K562 (cell line): ENCODE results near the gene ANKRD13C. TPM values are rescaled to one million over a fixed set of nuclear protein-coding genes. Genes with fewer than 3 reads are reported as not detected.

ENCODE experiments used
- ATAC-seq: fragments of 200-7000 bp; cut with Tn5 transposase; 3 replicates; pipeline ENCODE4 v1.9.1; 2020; ENCODE audit warnings: moderate library complexity
- BruUV-seq: library from RNA; stranded (reverse); fragments of 400-500 nt; replicated peaks from 2 replicates; lab custom pipeline; 2021; lab: Mats Ljungman, UMichigan
- CTCF ChIA-PET: fragments of 300-600 bp; formaldehyde crosslinking; extraction: SDS; loops from one replicate; lab custom pipeline; 2021; ENCODE audit warnings: low intra/inter-chr PET ratio; lab: Yijun Ruan, JAX
- POLR2A ChIA-PET: fragments of 300-600, 350-650 bp; sonication (Branson Sonifier 250); formaldehyde crosslinking; extraction: SDS; loops from one replicate; lab custom pipeline; 2021; ENCODE audit warnings: antibody characterized with exemption, inconsistent platforms; lab: Yijun Ruan, JAX
- DNase-seq, 4 experiments: peaks; one replicate each; pipeline versions ENCODE4 v3.0.0 to v3.0.0-alpha.2; 2011 to 2018; ENCODE audit warnings: low spot score in 3 of 4, mixed read lengths in 3 of 4; ENCODE audit errors: extremely low read depth in 1 of 4
- FAIRE-seq: peaks from 2 replicates; lab custom pipeline; 2011; peaks lifted over from hg19 to GRCh38; lab: Jason Lieb, UNC
- H2AFZ ChIP-seq: 2 replicates; pipeline ENCODE4 v1.6.0; 2011; ENCODE audit warnings: low read depth, low read length, control low read depth, inconsistent platforms
- H3K27ac ChIP-seq: fragments of 200-600 bp; 3 replicates; pipeline ENCODE4 v1.8.0; 2011; ENCODE audit warnings: low read depth, mild to moderate bottlenecking, control low read depth, inconsistent platforms, low read length, moderate library complexity, mixed read lengths; ENCODE audit errors: extremely low read depth
- H3K27me3 ChIP-seq, 2 experiments: fragments of 300-600 bp in 1 of 2; 2 replicates in 1 of 2; 3 replicates in 1 of 2; pipeline versions ENCODE4 v1.6.0 to v1.8.0; 2011; ENCODE audit warnings: inconsistent platforms in 2 of 2, low read length in 2 of 2, mild to moderate bottlenecking in 1 of 2, mixed read lengths in 1 of 2, moderate library complexity in 1 of 2; ENCODE audit not compliant: control insufficient read depth in 2 of 2, insufficient read depth in 2 of 2
- H3K36me3 ChIP-seq: fragments of 300-600 bp; 3 replicates; pipeline ENCODE4 v1.8.0; 2011; ENCODE audit warnings: mild to moderate bottlenecking, low read length, inconsistent platforms; ENCODE audit not compliant: control insufficient read depth, insufficient read depth
- H3K4me1 ChIP-seq, 2 experiments: fragments of 200-600 bp in 1 of 2; replicated peaks in 1 of 2; 2 replicates in 1 of 2; 3 replicates in 1 of 2; pipeline versions ENCODE4 v1.5.1 to v1.8.0; 2011; ENCODE audit warnings: inconsistent platforms in 2 of 2, low read length in 2 of 2, mild to moderate bottlenecking in 1 of 2, mixed read lengths in 1 of 2, moderate library complexity in 1 of 2; ENCODE audit not compliant: control insufficient read depth in 2 of 2, insufficient read depth in 2 of 2
- H3K4me2 ChIP-seq: 2 replicates; pipeline ENCODE4 v1.6.1; 2011; ENCODE audit warnings: low read length, control low read depth, inconsistent platforms, mixed read lengths; ENCODE audit not compliant: insufficient read depth
- H3K4me3 ChIP-seq: fragments of 200-600 bp; sonication (generic), shearing (Covaris generic); 2 replicates; pipeline ENCODE4 v1.5.1; 2016; ENCODE audit warnings: control low read depth, inconsistent platforms
- H3K79me2 ChIP-seq: fragments of 200-600 bp; 3 replicates; pipeline ENCODE4 v1.8.0; 2011; ENCODE audit warnings: low read length, inconsistent platforms; ENCODE audit not compliant: control insufficient read depth, insufficient read depth
- H3K9ac ChIP-seq, 2 experiments: 2 replicates each; pipeline versions ENCODE4 v1.6.0 to v1.6.1; 2011; ENCODE audit warnings: low read depth in 2 of 2, low read length in 2 of 2, control low read depth in 1 of 2, inconsistent platforms in 1 of 2, mild to moderate bottlenecking in 1 of 2, mixed read lengths in 1 of 2; ENCODE audit not compliant: insufficient read depth in 1 of 2
- H3K9me1 ChIP-seq: one replicate; pipeline ENCODE4 v1.6.0; 2011; ENCODE audit warnings: inconsistent platforms, mild to moderate bottlenecking, low read length, moderate library complexity; ENCODE audit not compliant: control insufficient read depth, insufficient read depth
- H3K9me3 ChIP-seq: replicated peaks from 2 replicates; pipeline ENCODE4 v1.5.1; 2011; ENCODE audit warnings: low read depth, low read length, inconsistent platforms; ENCODE audit not compliant: control insufficient read depth, insufficient read depth
- H4K20me1 ChIP-seq: replicated peaks from 2 replicates; pipeline ENCODE4 v1.6.1; 2011; ENCODE audit warnings: low read length, inconsistent platforms, mixed read lengths; ENCODE audit not compliant: control insufficient read depth, insufficient read depth
- FOXK2 ChIP-seq, 2 experiments: fragments of 450-650 bp; IDR thresholded peaks in 1 of 2; conservative IDR thresholded peaks in 1 of 2; 2 replicates each; pipeline ENCODE4 v1.6.1; 2016; ENCODE audit warnings: low read depth in 2 of 2, mild to moderate bottlenecking in 1 of 2
- GABPB1 ChIP-seq: sonication (generic); formaldehyde crosslinking; IDR thresholded peaks from 2 replicates; pipeline ENCODE4 v1.8.0; 2022; ENCODE audit warnings: mild to moderate bottlenecking, missing genetic modification reagents
- NEUROD1 ChIP-seq: fragments of 150-350 bp; IDR thresholded peaks from 2 replicates; pipeline ENCODE4 v1.6.1; 2014; ENCODE audit warnings: borderline replicate concordance, low read length, low read depth; ENCODE audit not compliant: partially characterized antibody
- NR1H2 ChIP-seq: sonication (generic); formaldehyde crosslinking; IDR thresholded peaks from 2 replicates; pipeline ENCODE4 v1.4.0; 2020; ENCODE audit warnings: mild to moderate bottlenecking, missing genetic modification reagents
- PTTG1 ChIP-seq: fragments of 450-650 bp; IDR thresholded peaks from 2 replicates; pipeline ENCODE4 v1.6.1; 2016; ENCODE audit warnings: low read depth, mild to moderate bottlenecking, missing genetic modification characterization, missing compliant biosample characterization
- RAD51 ChIP-seq: fragments of 450-650 bp; IDR thresholded peaks from 2 replicates; pipeline ENCODE4 v1.7.1; 2016; ENCODE audit warnings: low read depth, mild to moderate bottlenecking, borderline replicate concordance
- SIN3A ChIP-seq, 2 experiments: fragments of 150-350 bp in 1 of 2; IDR thresholded peaks; 2 replicates each; pipeline ENCODE4 v1.6.1; 2011 to 2016; ENCODE audit warnings: borderline replicate concordance in 2 of 2, low read depth in 2 of 2, low read length in 2 of 2, mild to moderate bottlenecking in 2 of 2, moderate library complexity in 2 of 2; ENCODE audit not compliant: control insufficient read depth in 1 of 2
- SIN3B ChIP-seq: fragments of 450-650 bp; IDR thresholded peaks from 2 replicates; pipeline ENCODE4 v1.6.1; 2017; ENCODE audit warnings: low read depth, mild to moderate bottlenecking, moderate library complexity
- ZFPM2 ChIP-seq: fragments of 250-450 bp; sonication (Bioruptor Pico); IDR thresholded peaks from 2 replicates; pipeline ENCODE4 v1.5.1; 2022; ENCODE audit warnings: mild to moderate bottlenecking
- ZNF384 ChIP-seq: IDR thresholded peaks from 2 replicates; pipeline ENCODE4 v1.6.1; 2012; ENCODE audit warnings: low read depth, low read length, improper control_type of control experiment
- ZNF57 ChIP-seq: fragments of 450-650 bp; formaldehyde crosslinking; IDR thresholded peaks from 2 replicates; pipeline ENCODE4 v1.4.0; 2020; ENCODE audit warnings: mild to moderate bottlenecking, moderate library complexity
- WGBS: fragments of 100-300 bp; shearing (Covaris generic); methylation state at CpG from one replicate; pipeline ENCODE4 v1.1.6; 2016; ENCODE audit warnings: low coverage, mixed read lengths; ENCODE audit not compliant: insufficient coverage; ENCODE audit errors: missing lambda C conversion rate; 5-methylcytosine and 5-hydroxymethylcytosine counted together
- in situ Hi-C: fragments of 300-500 bp; cut with MboI; formaldehyde crosslinking; loops from 4 replicates; pipeline ENCODE4 v1.15.0; 2018; ENCODE audit warnings: inconsistent platforms, mixed read lengths
- intact Hi-C: fragments of 100-400 bp; cut with micrococcal nuclease; formaldehyde crosslinking; loops from 2 replicates; pipeline ENCODE4 v1.14.2; 2022
- polyA plus RNA-seq, 8 experiments: library from polyadenylated mRNA; depleted of rRNA in 4 of 8; stranded (reverse) in 5 of 8; unstranded in 3 of 8; fragments of >200 nt; fragmentation: Nextera tagmentation in 2 of 8; fragmentation: Illumina TruSeq in 1 of 8; extraction: Ambion mirVana in 2 of 8; extraction: Trizol in 1 of 8; gene quantifications; 2 replicates each; pipeline versions ENCODE4 v1.2.1 to v1.2.3, GENCODE V29; 2011 to 2014; ENCODE audit warnings: inconsistent platforms in 1 of 8, missing spikeins in 1 of 8
- total RNA-seq, 7 experiments: library from RNA; depleted of rRNA in 6 of 7; stranded (reverse); fragments of >200 nt in 6 of 7; fragmentation: Illumina TruSeq in 2 of 7; extraction: Trizol in 2 of 7; gene quantifications; 2 replicates each; pipeline versions ENCODE4 v1.2.1 to v1.2.3, GENCODE V29; 2011 to 2021; ENCODE audit warnings: low replicate concordance in 1 of 7
- TF ChIP-seq, protein P1 (sequence below): fragments of 250-450 bp; sonication (Bioruptor Pico); IDR thresholded peaks from 2 replicates; pipeline ENCODE4 v1.8.0; 2021; ENCODE audit warnings: borderline replicate concordance, mild to moderate bottlenecking, moderate library complexity; ENCODE audit not compliant: poor library complexity, severe bottlenecking
- TF ChIP-seq, protein P2 (sequence below): fragments of 450-650 bp; formaldehyde crosslinking; IDR thresholded peaks from 2 replicates; pipeline ENCODE4 v1.4.0; 2022; ENCODE audit warnings: missing genetic modification characterization
- TF ChIP-seq, protein P3 (sequence below): IDR thresholded peaks from 2 replicates; pipeline ENCODE4 v1.6.1; 2011; ENCODE audit not compliant: insufficient read length; ENCODE audit errors: extremely low read depth
- TF ChIP-seq, protein P4 (sequence below): fragments of 250-450 bp; sonication (Bioruptor Pico); IDR thresholded peaks from 2 replicates; pipeline ENCODE4 v1.9.0; 2021; ENCODE audit warnings: mild to moderate bottlenecking
- TF ChIP-seq, protein P5 (sequence below): fragments of 250-450 bp; sonication (Bioruptor Pico); IDR thresholded peaks from 2 replicates; pipeline ENCODE4 v1.8.0; 2022; ENCODE audit warnings: inconsistent platforms
- TF ChIP-seq, protein P6 (sequence below): sonication (generic); IDR thresholded peaks from 2 replicates; pipeline ENCODE4 v1.6.1; 2016

Gene ANKRD13C
- total and polyA plus RNA-seq, 9 of the 15 experiments (the other 6 are each of a cell fraction or from before 2014, with no cell fraction given), result 3.4 to 22.8 (median 12.5) TPM

DNA sequence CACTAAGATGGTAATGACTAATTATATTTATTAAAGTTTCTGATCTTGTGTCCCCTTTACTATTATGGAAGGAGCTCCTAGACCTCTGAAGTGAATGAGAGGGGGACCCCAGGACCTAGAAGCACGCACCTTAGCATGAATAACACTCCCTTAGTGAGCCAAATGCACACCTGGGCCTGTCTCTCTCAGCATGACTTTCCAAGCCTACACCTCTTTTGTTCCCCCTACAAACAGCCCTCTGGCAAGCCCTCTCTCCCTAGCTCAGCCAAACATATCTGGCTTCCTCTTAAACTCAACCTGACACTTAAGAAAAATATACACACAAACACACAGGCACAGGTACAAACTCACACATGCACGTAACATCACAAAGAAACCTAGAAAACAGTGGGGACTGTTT is 49.2 kb upstream of the ANKRD13C start:
- no peak overlapping the region for H2AFZ ChIP-seq
- no peaks in the 10 kb centered on the region for H3K27me3 ChIP-seq
- ATAC-seq (no peak), FAIRE-seq (no peak), DNase-seq (no peak)
- no peaks in the 10 kb centered on the region for H4K20me1 ChIP-seq
- H3K9me1 ChIP-seq, result no peaks in the 10 kb centered on the region
- TF ChIP-seq, protein P1, sequence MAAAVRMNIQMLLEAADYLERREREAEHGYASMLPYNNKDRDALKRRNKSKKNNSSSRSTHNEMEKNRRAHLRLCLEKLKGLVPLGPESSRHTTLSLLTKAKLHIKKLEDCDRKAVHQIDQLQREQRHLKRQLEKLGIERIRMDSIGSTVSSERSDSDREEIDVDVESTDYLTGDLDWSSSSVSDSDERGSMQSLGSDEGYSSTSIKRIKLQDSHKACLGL (CRISPR knock-in tag), result no peak
- TF ChIP-seq NR1H2 (CRISPR knock-in tag), result no peak
- TF ChIP-seq SIN3A (IDR thresholded peaks at IDR 0.05; ENCODE audit: borderline replicate concordance in 2 of 2, control insufficient read depth in 1 of 2, low read depth in 2 of 2, low read length in 2 of 2), result no peak
- TF ChIP-seq, protein P2, sequence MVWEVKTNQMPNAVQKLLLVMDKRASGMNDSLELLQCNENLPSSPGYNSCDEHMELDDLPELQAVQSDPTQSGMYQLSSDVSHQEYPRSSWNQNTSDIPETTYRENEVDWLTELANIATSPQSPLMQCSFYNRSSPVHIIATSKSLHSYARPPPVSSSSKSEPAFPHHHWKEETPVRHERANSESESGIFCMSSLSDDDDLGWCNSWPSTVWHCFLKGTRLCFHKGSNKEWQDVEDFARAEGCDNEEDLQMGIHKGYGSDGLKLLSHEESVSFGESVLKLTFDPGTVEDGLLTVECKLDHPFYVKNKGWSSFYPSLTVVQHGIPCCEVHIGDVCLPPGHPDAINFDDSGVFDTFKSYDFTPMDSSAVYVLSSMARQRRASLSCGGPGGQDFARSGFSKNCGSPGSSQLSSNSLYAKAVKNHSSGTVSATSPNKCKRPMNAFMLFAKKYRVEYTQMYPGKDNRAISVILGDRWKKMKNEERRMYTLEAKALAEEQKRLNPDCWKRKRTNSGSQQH, result no peak
- TF ChIP-seq, protein P3, sequence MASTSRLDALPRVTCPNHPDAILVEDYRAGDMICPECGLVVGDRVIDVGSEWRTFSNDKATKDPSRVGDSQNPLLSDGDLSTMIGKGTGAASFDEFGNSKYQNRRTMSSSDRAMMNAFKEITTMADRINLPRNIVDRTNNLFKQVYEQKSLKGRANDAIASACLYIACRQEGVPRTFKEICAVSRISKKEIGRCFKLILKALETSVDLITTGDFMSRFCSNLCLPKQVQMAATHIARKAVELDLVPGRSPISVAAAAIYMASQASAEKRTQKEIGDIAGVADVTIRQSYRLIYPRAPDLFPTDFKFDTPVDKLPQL, result no peak
- TF ChIP-seq NEUROD1, result no peak
- no peak for TF ChIP-seq ZNF57 (CRISPR knock-in tag)
- TF ChIP-seq PTTG1 (tag), result no peak
- no peak for TF ChIP-seq SIN3B
- TF ChIP-seq FOXK2 (conservative IDR thresholded peaks at IDR 0.05 in 1 of 2, IDR thresholded peaks at IDR 0.05 in 1 of 2; ENCODE audit: low read depth in 2 of 2), result no peak
- TF ChIP-seq, protein P4, sequence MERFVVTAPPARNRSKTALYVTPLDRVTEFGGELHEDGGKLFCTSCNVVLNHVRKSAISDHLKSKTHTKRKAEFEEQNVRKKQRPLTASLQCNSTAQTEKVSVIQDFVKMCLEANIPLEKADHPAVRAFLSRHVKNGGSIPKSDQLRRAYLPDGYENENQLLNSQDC, result no peak
- no peak for TF ChIP-seq GABPB1
- TF ChIP-seq, protein P5, sequence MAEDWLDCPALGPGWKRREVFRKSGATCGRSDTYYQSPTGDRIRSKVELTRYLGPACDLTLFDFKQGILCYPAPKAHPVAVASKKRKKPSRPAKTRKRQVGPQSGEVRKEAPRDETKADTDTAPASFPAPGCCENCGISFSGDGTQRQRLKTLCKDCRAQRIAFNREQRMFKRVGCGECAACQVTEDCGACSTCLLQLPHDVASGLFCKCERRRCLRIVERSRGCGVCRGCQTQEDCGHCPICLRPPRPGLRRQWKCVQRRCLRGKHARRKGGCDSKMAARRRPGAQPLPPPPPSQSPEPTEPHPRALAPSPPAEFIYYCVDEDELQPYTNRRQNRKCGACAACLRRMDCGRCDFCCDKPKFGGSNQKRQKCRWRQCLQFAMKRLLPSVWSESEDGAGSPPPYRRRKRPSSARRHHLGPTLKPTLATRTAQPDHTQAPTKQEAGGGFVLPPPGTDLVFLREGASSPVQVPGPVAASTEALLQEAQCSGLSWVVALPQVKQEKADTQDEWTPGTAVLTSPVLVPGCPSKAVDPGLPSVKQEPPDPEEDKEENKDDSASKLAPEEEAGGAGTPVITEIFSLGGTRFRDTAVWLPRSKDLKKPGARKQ, result no peak
- no peak for TF ChIP-seq ZNF384
- no peak for TF ChIP-seq RAD51
- TF ChIP-seq ZFPM2 (CRISPR knock-in tag), result no peak
- TF ChIP-seq, protein P6, sequence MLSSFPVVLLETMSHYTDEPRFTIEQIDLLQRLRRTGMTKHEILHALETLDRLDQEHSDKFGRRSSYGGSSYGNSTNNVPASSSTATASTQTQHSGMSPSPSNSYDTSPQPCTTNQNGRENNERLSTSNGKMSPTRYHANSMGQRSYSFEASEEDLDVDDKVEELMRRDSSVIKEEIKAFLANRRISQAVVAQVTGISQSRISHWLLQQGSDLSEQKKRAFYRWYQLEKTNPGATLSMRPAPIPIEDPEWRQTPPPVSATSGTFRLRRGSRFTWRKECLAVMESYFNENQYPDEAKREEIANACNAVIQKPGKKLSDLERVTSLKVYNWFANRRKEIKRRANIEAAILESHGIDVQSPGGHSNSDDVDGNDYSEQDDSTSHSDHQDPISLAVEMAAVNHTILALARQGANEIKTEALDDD, result no peak
- H3K79me2 ChIP-seq, result no peaks in the 10 kb centered on the region
- in situ Hi-C loops (no loop called here), intact Hi-C loops (no loop called here)
- no TSS peak for BruUV-seq
- no peak overlapping the region for H3K4me2 ChIP-seq
- no peaks in the 10 kb centered on the region for H3K36me3 ChIP-seq
- 56% methylated on average over 2 of the region's 2 CpGs for WGBS
- no peak overlapping the region for H3K4me3 ChIP-seq
- CTCF ChIA-PET, result no interaction called here
- H3K9me3 ChIP-seq, result no peaks in the 10 kb centered on the region
- H3K27ac ChIP-seq, result no peak overlapping the region
- H3K9ac ChIP-seq, result no peak overlapping the region
- H3K4me1 ChIP-seq, result no peaks in the 10 kb centered on the region
- POLR2A ChIA-PET, result interaction anchor here (0.6 to 1.2 kb wide), 3 partner anchors 12 to 651 kb away, joined by 3 to 4 read pairs (median 3); no protein-coding TSS in a partner anchor
